Ovary (tissue), 9 donors: ENCODE measurements around the gene RGS7. TPM values are rescaled to one million over a fixed set of nuclear protein-coding genes. Genes with fewer than 3 reads are reported as not detected.

Source experiments
- DNase-seq, 5 donors: peaks; one replicate each; pipeline ENCODE4 v3.0.0-alpha.2; 2019 to 2020
- H3K27ac ChIP-seq, 2 donors: fragments of 200-600 bp; one replicate each; pipeline versions ENCODE4 v1.5.1 to v1.8.0; 2019 to 2022
- H3K27me3 ChIP-seq: fragments of 200-600 bp; one replicate; pipeline ENCODE4 v1.8.0; 2022
- H3K36me3 ChIP-seq: fragments of 200-600 bp; sonication (generic); one replicate; pipeline ENCODE4 v1.5.1; 2019
- H3K4me1 ChIP-seq: one replicate; pipeline ENCODE4 v1.8.1; 2013; ENCODE audit warnings: mild to moderate bottlenecking, moderate library complexity; ENCODE audit not compliant: insufficient read depth
- H3K4me3 ChIP-seq: fragments of 200-600 bp; sonication (generic); one replicate; pipeline ENCODE4 v1.5.1; 2017
- H3K9me3 ChIP-seq, 2 donors: fragments of 200-600 bp in 1 of 2; sonication (generic) in 1 of 2; one replicate each; pipeline versions ENCODE4 v1.5.1 to v1.8.1; 2013 to 2019; ENCODE audit warnings: mild to moderate bottlenecking in 1 of 2, moderate library complexity in 1 of 2
- EP300 ChIP-seq: sonication (generic); formaldehyde crosslinking; IDR thresholded peaks from one replicate; pipeline ENCODE4 v1.6.1; 2017; ENCODE audit warnings: antibody characterized with exemption
- POLR2A ChIP-seq: fragments of 450-650 bp; IDR thresholded peaks from one replicate; pipeline ENCODE4 v1.6.1; 2017; ENCODE audit warnings: antibody characterized with exemption, mild to moderate bottlenecking, moderate library complexity
- WGBS, 3 donors: extraction: QIAGEN DNeasy Blood & Tissue Kit in 1 of 3; methylation state at CpG; one replicate each; pipeline versions ENCODE4 v1.1.5 to v1.1.7; 2013 to 2017; 5-methylcytosine and 5-hydroxymethylcytosine counted together
- intact Hi-C, 4 donors: fragments of 100-400 bp; cut with DNase I; formaldehyde crosslinking; loops; one replicate each; pipeline versions ENCODE4 v1.11.0 to v1.15.1; 2022 to 2023
- polyA plus RNA-seq, 2 donors: library from polyadenylated mRNA; stranded (reverse); fragments of 200-250 nt in 1 of 2; fragments of 350-450 nt in 1 of 2; fragmentation: Illumina TruSeq in 1 of 2; extraction: RNeasy Lipid Tissue Mini Kit (QIAGEN cat#74804) in 1 of 2; gene quantifications; one replicate each; pipeline ENCODE4 v1.2.3, GENCODE V29; 2013 to 2014
- total RNA-seq, 7 donors: library from RNA; depleted of rRNA in 2 of 7; stranded (reverse); fragments of >200 nt in 2 of 7; fragmentation: NEBNext Ultra II Directional in 3 of 7; extraction: Animal tissue kit (Norgen Biotek cat#: 25700) in 3 of 7; gene quantifications; one replicate each; pipeline versions ENCODE4 v1.1.0 to v1.2.4, GENCODE V29; 2016 to 2023
- TF ChIP-seq, protein P1 (sequence below), 3 donors: fragments of 450-650 bp in 2 of 3; fragments of 200-600 bp in 1 of 3; IDR thresholded peaks; one replicate each; pipeline versions ENCODE4 v1.5.1 to v1.8.0; 2016 to 2022; ENCODE audit warnings: antibody characterized with exemption in 3 of 3, mild to moderate bottlenecking in 1 of 3
- donor health status: DM: no; HTN: no; CAD: no; lungs with moderate emphysema.
- donor health status: DM: no; HTN: no; CAD: no.
- donor health status: Bipolar disorder and iron deficiency.
- donor health status: DM: yes; HTN: yes; CAD: no.
- donor health status: DM: no; HTN: no; CAD: no.
- donor health status: DM: yes; HTN: yes; CAD: no.

RGS7 gene
- total and polyA plus RNA-seq, 9 donors = 0.10 to 1.00 (median 0.37) TPM; not detected in 1

DNA sequence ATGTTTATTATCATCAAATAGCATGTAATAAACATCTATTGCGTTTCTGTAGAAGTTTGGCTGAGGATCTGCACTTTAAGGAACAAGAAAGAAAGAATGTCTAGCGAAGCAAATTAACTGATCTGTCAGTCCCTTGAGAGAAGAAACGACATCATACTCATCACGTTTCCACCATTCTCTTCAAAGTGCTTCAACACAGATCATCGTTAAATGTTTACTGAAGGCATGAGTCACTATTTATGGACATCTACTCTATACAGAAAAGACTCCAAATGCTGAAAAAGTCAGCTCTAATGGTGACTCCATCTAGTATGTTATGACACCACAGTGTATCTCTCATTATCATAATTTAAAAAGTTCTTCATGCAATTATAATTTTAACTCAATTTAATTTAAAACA lies 369.1 kb downstream of the RGS7 start:
- intact Hi-C loops = no loop called here
- Histone ChIP-seq H3K27me3 (no peaks in the 10 kb centered on the region), H3K4me1 (no peaks in the 10 kb centered on the region), H3K9me3 (no peaks in the 10 kb centered on the region), H3K4me3 (no peak overlapping the region), H3K27ac (no peak overlapping the region), H3K36me3 (no peaks in the 10 kb centered on the region)
- TF ChIP-seq POLR2A (no peak), EP300 (no peak)
- TF ChIP-seq, protein P1, sequence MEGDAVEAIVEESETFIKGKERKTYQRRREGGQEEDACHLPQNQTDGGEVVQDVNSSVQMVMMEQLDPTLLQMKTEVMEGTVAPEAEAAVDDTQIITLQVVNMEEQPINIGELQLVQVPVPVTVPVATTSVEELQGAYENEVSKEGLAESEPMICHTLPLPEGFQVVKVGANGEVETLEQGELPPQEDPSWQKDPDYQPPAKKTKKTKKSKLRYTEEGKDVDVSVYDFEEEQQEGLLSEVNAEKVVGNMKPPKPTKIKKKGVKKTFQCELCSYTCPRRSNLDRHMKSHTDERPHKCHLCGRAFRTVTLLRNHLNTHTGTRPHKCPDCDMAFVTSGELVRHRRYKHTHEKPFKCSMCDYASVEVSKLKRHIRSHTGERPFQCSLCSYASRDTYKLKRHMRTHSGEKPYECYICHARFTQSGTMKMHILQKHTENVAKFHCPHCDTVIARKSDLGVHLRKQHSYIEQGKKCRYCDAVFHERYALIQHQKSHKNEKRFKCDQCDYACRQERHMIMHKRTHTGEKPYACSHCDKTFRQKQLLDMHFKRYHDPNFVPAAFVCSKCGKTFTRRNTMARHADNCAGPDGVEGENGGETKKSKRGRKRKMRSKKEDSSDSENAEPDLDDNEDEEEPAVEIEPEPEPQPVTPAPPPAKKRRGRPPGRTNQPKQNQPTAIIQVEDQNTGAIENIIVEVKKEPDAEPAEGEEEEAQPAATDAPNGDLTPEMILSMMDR (IDR thresholded peaks at IDR 0.05) = no peak
- 78 to 80% (median 79%) methylated on average over 5 of the region's 5 CpGs for WGBS, 3 donors
- no peak for DNase-seq

DNA sequence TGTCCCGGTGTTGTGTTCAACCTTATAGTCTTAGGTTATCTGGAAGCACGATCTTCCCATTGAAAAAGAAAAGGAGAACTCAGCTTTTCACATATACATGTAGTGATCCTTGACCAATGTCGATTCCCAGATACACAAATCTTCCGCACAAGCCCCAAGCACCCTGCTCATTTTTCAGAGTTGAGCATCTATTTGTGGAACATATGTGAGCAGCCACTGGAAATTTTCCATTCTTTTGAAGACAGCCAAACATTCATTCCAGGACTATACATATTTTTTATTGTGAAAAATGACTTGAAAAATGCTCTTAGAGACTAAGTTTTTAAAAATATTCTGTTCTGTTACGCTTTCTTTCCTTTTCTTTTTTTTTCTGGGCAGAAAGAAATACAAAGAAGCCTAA lies 371.9 kb downstream of the RGS7 start:
- 65 to 81% (median 74%) methylated on average over 5 of the region's 5 CpGs for WGBS, 3 donors
- intact Hi-C loops = no loop called here

GRCh38 chr1:240980342-240980741 lies 376.7 kb downstream of the RGS7 start:
- H3K27me3 ChIP-seq = no peaks in the 10 kb centered on the region
- TF ChIP-seq, protein P1 (IDR thresholded peaks at IDR 0.05) = no peak
- TF ChIP-seq POLR2A (no peak), EP300 (no peak)
- no peak overlapping the region for H3K27ac ChIP-seq
- no peaks in the 10 kb centered on the region for H3K9me3 ChIP-seq
- no peaks in the 10 kb centered on the region for H3K4me1 ChIP-seq
- DNase-seq = no peak
- 59 to 61% (median 60%) methylated on average over 1 of the region's 1 CpG for WGBS, 3 donors
- no peaks in the 10 kb centered on the region for H3K36me3 ChIP-seq
- no peak overlapping the region for H3K4me3 ChIP-seq
- intact Hi-C loops = no loop called here

More for the DNA sequence above, 371.9 kb downstream of the RGS7 start:
- Histone ChIP-seq H3K4me3 (no peak overlapping the region), H3K4me1 (no peaks in the 10 kb centered on the region), H3K27ac (no peak overlapping the region), H3K36me3 (no peaks in the 10 kb centered on the region), H3K27me3 (no peaks in the 10 kb centered on the region), H3K9me3 (no peaks in the 10 kb centered on the region)
- TF ChIP-seq POLR2A = no peak
- TF ChIP-seq, protein P1 (IDR thresholded peaks at IDR 0.05) = no peak
- TF ChIP-seq EP300 = no peak
- no peak for DNase-seq

GRCh38 chr1:240976685-240977084 lies 380.3 kb downstream of the RGS7 start:
- TF ChIP-seq, protein P1 (IDR thresholded peaks at IDR 0.05) = no peak
- TF ChIP-seq EP300 = no peak
- TF ChIP-seq POLR2A = no peak
- Histone ChIP-seq H3K9me3 (no peaks in the 10 kb centered on the region), H3K4me1 (no peaks in the 10 kb centered on the region), H3K27ac (no peak overlapping the region), H3K4me3 (no peak overlapping the region), H3K27me3 (no peaks in the 10 kb centered on the region), H3K36me3 (no peaks in the 10 kb centered on the region)
- no peak for DNase-seq
- intact Hi-C loops = no loop called here
- 82 to 89% (median 87%) methylated on average over 1 of the region's 1 CpG for WGBS, 3 donors
